GM19193 (cell line): Measurements from ENCODE around the gene NCK1.

ENCODE experiments used
- POLR2A ChIP-seq: IDR thresholded peaks from 4 replicates; pipeline ENCODE4 v1.6.1; 2011; ENCODE audit not compliant: insufficient read depth, insufficient read length; ENCODE audit errors: extremely low read depth

Gene NCK1

DNA sequence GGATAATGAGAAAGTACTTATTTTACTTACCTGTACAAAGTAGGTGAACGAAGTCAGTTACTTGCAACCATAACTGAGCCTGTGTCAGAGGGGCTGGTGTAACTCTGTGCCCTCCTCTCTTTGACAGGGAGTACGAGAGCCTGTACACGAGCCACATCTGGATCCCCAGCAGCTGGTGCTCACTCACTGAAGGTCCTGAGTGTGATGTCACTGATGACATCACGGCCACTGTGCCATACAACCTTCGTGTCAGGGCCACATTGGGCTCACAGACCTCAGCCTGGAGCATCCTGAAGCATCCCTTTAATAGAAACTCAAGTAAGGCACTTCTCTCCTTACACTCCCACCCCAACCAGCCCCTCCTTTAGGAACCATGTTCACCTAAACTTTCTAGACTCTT lies 120.0 kb downstream of the NCK1 start:
- no peak for TF ChIP-seq POLR2A

DNA sequence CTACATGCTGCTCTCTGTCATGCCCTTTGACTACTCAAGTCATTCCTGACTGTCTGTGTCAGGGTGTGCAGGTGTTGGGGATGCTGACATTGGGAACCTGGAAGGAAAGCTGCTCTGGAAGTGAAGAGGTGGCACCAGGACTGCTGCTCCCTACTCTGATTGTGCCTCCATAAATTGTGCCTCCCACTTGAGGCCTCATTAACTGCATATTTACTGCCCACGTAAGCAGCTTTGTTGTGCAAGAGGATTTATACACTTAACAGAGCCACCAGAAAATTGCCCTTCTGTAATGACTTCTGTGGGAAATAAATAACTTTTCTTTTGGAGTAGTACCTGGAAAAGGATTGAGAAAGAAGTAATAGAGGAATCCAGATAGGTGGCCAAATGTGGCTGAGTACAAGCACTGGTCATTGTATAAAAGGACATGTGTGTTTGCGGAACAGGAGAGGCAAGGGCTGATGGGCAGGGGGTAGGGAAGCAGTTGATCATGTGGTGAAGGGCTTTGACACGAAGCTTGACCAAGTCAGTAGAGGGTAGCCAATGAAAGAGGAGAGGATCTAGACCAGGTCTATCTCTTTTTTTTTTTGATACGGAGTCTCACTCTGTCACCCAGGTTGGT lies 120.6 kb downstream of the NCK1 start:
- TF ChIP-seq POLR2A = no peak

DNA sequence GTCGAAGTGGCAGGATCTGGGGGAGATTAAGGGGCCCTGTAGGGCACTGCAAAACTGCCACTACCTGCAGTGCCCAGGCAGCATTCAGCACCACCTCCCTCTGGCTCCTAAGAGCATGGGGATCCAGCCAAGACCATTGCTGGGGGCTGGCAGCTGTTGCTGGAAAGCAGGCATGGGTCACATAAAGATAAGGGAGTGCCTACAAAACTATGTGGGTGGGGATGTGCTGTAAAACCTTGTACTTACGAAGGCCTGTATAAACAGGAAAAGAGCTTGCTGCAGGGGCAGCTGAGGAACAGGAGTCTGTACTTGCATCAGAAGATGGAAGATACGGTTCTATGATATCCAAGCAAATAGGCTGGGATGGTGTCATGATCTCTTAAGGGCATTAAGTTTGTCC lies 122.8 kb downstream of the NCK1 start:
- TF ChIP-seq POLR2A = no peak

DNA sequence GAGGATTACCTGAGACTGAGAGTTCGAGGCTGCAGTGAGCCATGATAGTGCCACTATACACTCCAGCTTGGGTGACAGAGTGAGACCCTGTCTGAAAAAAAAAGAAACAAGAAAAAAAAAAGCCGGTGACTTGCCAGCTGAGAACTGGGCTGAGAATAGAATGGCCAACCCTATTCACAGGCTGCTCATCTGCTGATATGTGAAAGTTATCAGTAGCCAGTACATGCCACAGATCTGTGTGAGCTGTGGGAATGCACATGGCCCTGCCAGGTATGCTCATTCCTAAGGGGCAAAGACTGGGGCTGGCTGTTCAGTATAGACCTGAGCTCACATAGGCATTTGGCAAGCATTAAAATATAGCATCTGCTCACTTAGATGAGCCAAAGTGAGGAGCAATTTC lies 126.6 kb downstream of the NCK1 start:
- no peak for TF ChIP-seq POLR2A

DNA sequence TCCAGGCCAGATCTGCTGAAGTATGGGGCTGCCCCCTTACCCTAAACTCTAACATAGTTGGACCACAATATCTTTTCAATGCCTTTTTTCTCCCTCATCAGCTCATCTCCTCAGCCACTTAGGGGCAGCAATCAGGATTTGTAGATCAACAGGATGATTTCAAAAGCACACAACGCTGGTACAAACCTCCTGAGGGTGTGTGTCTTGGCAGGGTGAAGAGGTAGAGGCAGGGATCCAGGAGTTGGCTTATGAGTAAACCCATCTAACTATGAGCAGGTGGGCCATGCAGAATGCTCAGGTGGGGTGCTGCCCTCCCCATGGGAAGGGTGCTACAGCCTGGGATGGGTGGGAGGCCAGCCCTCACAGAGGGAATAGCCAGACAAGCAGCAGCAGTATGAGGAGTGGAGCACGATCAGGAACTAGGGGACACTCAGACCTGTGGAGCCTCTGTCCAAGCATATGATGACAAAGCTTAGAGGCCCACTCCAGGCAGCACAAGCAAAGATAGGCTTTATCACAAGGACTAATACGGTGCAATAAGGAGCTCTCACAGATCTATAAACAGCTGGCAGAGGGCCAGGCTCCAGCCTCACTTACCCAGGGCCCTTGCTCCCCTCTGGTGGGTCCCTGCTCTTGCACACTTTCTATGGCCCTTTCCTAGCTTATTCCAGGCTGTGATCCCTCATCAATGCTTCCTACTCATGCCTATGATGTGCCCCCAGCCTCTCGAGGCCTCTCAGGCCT lies 127.9 kb downstream of the NCK1 start:
- no peak for TF ChIP-seq POLR2A

DNA sequence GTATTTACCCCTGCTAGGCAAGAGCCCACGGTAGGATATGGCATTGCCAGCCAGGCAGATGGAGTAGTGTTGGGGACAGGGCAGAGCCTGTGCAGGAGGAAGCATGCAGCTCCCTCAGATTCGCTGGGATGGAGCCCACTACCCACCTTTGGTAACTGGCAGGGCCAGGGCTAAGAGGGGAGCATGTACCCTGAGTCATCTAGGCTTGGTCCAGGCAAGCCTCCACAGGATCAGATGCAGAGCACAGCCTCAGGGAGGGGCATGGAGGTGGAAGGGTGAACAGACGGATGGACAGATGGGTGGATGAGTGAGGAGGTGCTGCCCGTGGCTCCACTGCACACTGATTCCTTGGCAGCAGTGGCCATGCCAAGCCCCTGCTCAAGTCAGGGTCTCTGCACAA lies 128.8 kb downstream of the NCK1 start:
- no peak for TF ChIP-seq POLR2A

DNA sequence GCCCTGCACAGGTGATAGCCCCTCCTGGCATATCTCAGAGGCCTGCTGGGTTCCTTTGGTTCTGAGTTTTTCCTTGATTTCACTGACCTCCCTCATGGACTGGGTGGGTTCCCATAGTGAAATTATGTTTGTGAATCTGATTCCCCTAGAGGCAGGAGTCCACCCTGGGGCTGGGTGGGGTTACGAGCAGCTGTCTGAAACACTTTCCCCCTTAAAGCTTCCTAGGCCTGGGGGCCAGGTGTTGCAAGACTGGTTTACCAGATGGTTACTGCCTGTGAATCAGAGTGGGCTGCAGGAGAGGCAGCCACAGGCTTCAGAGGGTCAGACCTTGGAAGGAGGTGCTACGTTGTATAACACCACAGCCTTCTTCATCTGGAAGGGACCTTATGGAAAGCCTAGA lies 130.1 kb downstream of the NCK1 start:
- TF ChIP-seq POLR2A = no peak

DNA sequence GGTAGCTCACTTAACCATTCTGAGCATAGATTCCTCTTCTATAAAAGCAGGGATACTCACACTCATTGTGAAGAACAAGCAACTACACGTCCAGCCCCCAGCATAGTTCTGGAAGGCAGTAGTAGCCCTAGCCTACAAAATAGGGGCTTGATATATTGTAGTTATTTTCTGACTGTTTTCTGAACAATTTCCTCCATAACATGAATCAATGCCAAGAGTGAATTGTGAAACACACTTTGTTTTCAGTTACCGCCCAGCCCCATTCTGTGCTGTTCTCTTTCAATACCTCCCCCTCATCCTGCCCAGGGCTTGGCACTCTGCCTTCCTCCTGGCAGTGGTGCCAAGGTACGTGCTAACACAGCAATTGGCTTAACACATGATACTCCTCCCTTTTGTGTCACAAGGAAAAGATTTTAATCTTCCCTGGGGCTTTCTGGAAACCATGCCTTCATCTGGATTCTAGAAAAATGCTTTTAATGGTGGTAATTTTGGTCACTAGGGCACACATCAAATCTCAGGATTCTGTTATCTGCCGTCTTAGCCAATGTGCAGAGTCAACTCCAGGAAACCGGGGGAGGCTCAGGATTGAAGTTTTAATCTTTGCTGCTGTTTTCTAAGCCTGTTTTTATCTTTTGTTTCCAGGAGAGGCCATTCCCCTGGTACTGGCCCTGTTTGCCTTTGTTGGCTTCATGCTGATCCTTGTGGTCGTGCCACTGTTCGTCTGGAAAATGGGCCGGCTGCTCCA lies 132.9 kb downstream of the NCK1 start:
- TF ChIP-seq POLR2A = no peak

DNA sequence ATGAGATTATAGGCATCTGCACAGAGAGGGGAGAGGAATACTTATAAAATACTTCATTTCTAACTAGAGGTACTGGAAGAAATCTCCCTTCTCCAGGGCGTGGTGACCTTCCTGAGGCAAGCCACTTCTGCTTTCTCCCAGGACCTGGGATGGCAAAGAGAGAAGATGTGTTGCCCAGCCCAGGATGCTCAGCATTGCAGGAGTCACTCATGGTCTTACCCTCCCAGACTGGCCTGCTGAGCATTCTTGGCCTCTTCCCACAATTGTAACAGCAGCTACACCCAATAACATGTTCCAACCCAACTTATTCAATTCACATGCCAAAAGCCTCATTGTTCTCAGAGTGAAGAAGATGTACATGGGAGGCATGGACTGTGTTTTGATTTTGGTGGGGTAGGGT lies 133.6 kb downstream of the NCK1 start:
- TF ChIP-seq POLR2A = no peak
